Adrenal gland (tissue), 12 donors: ENCODE measurements around the gene LY6G6C. TPM values are rescaled to one million over a fixed set of nuclear protein-coding genes. Genes with fewer than 3 reads are reported as not detected.

Experiments used
- DNase-seq, 7 donors: peaks; one replicate each; pipeline ENCODE4 v3.0.0-alpha.2; 2019 to 2020
- H3K27ac ChIP-seq, 5 donors: fragments of 200-600 bp; sonication (generic) in 4 of 5; 1 replicate in 3 of 5; 2 replicates in 2 of 5; pipeline versions ENCODE4 v1.5.1 to v1.8.0; 2016 to 2020; ENCODE audit warnings: mild to moderate bottlenecking in 1 of 5
- H3K27me3 ChIP-seq: fragments of 200-600 bp; 2 replicates; pipeline ENCODE4 v1.8.0; 2021
- H3K36me3 ChIP-seq, 2 donors: fragments of 200-600 bp; replicated peaks in 1 of 2; 1 replicate in 1 of 2; 2 replicates in 1 of 2; pipeline versions ENCODE4 v1.5.1 to v1.8.0; 2018 to 2022
- H3K4me1 ChIP-seq, 2 donors: fragments of 200-600 bp; replicated peaks in 1 of 2; 1 replicate in 1 of 2; 2 replicates in 1 of 2; pipeline versions ENCODE4 v1.5.1 to v1.8.0; 2018 to 2021
- H3K4me3 ChIP-seq, 4 donors: fragments of 200-600 bp; sonication (generic) in 3 of 4; one replicate each; pipeline ENCODE4 v1.5.1; 2016 to 2018
- H3K9me3 ChIP-seq, 3 donors: fragments of 200-600 bp; sonication (generic) in 1 of 3; replicated peaks in 1 of 3; 1 replicate in 2 of 3; 2 replicates in 1 of 3; pipeline versions ENCODE4 v1.5.1 to v1.8.0; 2016 to 2021
- POLR2A ChIP-seq, 2 donors: fragments of 450-650 bp; IDR thresholded peaks; one replicate each; pipeline ENCODE4 v1.6.1; 2017; ENCODE audit warnings: antibody characterized with exemption in 2 of 2, mild to moderate bottlenecking in 2 of 2, moderate library complexity in 1 of 2
- WGBS, 4 donors: extraction: QIAGEN DNeasy Blood & Tissue Kit in 2 of 4; methylation state at CpG; one replicate each; pipeline versions ENCODE4 v1.1.5 to v1.1.7; 2013 to 2017; 5-methylcytosine and 5-hydroxymethylcytosine counted together
- intact Hi-C, 2 donors: fragments of 100-400 bp; cut with DNase I; formaldehyde crosslinking; loops; one replicate each; pipeline versions ENCODE4 v1.14.1 to v1.15.0; 2022 to 2023
- polyA plus RNA-seq, 3 donors: library from polyadenylated mRNA; stranded (reverse); fragments of 200-250 nt in 2 of 3; fragments of 350-450 nt in 1 of 3; fragmentation: Illumina TruSeq in 1 of 3; extraction: RNeasy Lipid Tissue Mini Kit (QIAGEN cat#74804) in 1 of 3; gene quantifications; one replicate each; pipeline ENCODE4 v1.2.3, GENCODE V29; 2013 to 2014
- total RNA-seq, 9 donors: library from RNA; depleted of rRNA in 4 of 9; stranded (reverse); fragments of >200 nt in 4 of 9; fragments of 120-200 nt in 1 of 9; fragmentation: NEBNext Ultra II Directional in 1 of 9; extraction: Animal tissue kit (Norgen Biotek cat#: 25700) in 1 of 9; gene quantifications; one replicate each; pipeline versions ENCODE4 v1.1.0 to v1.2.4, GENCODE V29; 2013 to 2023
- TF ChIP-seq, protein P1 (sequence below), 6 experiments: fragments of 450-650 bp in 4 of 6; fragments of 200-600 bp in 2 of 6; sonication (generic) in 1 of 6; IDR thresholded peaks; 1 replicate in 5 of 6; 2 replicates in 1 of 6; pipeline versions ENCODE4 v1.5.1 to v1.8.0; 2016 to 2021; ENCODE audit warnings: antibody characterized with exemption in 6 of 6, mild to moderate bottlenecking in 2 of 6, moderate library complexity in 1 of 6
- donor health status: healthy with polysubstance abuse.
- donor health status: Bipolar disorder and iron deficiency.
- donor health status: DM: yes; HTN: yes; CAD: no.
- donor health status: DM: no; HTN: no; CAD: no.
- donor health status: DM: no; HTN: no; CAD: no.
- donor health status: DM: yes; HTN: yes; CAD: no.

LY6G6C gene
- total and polyA plus RNA-seq, 12 donors, result not detected

DNA sequence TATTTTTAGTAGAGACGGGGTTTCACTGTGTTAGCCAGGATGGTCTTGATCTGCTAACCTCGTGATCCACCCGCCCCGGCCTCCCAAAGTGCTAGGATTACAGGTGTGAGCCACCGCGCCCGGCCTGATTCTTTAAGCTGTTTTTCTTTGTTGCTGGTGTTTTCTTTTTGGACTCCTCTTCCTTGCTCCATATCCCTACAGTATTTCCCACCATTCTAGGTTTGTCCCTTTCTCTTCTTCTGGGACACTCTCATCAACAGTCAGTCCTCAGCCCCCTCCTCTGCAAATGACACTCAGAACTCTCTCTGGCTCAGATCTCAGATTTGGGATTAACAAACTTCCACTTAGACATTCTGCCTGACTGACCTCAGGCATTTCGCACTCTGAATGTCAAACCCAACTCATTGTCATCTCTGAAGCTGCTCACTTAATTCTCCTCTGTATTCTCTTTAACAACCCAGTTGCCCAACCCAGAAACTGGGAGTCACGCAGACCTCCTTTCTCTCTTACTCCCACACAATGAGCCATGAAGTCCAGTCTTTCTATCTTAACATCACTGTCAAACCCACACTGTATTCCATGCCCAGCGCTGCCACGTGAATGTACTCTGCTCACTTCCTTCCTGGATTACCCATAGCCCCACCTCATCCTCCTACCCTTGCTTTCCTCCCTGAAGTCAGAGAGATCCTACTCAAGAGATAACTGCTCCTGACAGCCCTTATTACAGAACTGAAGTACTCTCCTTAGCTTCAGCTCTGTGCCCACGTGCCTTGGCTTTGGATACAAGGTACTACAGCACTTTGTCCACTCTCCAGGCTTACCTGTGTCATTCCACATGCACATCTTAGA lies 4.2 kb upstream of the LY6G6C start:
- 86 to 87% (median 86%) methylated on average over 12 of the region's 12 CpGs for WGBS, 4 donors
- intact Hi-C loops, result no loop called here
- H3K27ac ChIP-seq, result peak overlapping the region in 1 of 5 donors; percentile 17
- H3K4me3 ChIP-seq, result no peak overlapping the region
- peaks cover 6 to 27% of the 10 kb centered on the region in 2 donors for H3K4me1 ChIP-seq
- TF ChIP-seq, protein P1, sequence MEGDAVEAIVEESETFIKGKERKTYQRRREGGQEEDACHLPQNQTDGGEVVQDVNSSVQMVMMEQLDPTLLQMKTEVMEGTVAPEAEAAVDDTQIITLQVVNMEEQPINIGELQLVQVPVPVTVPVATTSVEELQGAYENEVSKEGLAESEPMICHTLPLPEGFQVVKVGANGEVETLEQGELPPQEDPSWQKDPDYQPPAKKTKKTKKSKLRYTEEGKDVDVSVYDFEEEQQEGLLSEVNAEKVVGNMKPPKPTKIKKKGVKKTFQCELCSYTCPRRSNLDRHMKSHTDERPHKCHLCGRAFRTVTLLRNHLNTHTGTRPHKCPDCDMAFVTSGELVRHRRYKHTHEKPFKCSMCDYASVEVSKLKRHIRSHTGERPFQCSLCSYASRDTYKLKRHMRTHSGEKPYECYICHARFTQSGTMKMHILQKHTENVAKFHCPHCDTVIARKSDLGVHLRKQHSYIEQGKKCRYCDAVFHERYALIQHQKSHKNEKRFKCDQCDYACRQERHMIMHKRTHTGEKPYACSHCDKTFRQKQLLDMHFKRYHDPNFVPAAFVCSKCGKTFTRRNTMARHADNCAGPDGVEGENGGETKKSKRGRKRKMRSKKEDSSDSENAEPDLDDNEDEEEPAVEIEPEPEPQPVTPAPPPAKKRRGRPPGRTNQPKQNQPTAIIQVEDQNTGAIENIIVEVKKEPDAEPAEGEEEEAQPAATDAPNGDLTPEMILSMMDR (IDR thresholded peaks at IDR 0.05), result no peak
- no peak for TF ChIP-seq POLR2A (IDR thresholded peaks at IDR 0.05)
- DNase-seq, result no peak
- H3K36me3 ChIP-seq, result peaks cover 0 to 4% of the 10 kb centered on the region in 2 donors
- no peaks in the 10 kb centered on the region for H3K27me3 ChIP-seq
- no peaks in the 10 kb centered on the region for H3K9me3 ChIP-seq

DNA sequence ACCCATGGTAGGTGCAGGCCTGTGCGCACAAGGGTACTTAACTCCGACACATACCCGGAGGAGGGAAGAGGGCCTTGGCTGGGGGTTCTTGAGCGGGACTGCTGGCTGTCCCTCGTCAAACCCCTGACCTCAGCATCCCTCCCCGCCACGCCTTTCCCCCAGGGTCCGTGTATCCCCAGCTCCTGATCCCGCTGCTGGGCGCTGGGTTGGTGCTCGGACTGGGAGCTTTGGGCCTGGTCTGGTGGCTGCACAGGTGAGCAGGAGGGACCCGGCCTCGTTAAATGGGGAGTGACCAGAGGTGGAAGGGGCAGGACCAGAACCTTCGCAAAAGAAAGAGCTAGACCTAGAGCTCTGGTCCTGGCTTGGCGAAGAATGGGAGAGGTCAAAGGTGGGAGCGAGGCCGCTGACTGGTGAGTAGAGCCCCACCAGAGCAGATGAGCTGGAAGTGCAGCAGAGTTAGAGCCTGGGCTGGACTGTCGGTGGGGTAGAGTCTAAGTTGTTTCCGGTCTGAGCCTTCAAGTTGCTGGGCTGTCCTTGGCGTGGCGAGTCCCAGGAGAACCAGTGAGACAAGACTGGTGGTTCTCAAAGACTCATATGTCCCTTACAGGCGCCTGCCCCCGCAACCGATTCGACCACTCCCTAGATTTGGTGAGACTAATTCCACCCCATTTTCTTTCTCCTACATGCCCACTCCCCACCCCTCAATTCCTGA lies 2.6 kb upstream of the LY6G6C start:
- intact Hi-C loops, result no loop called here
- Histone ChIP-seq H3K27ac (no peak overlapping the region), H3K27me3 (no peaks in the 10 kb centered on the region), H3K4me3 (no peak overlapping the region), H3K4me1 (peaks cover 6 to 21% of the 10 kb centered on the region in 2 donors), H3K9me3 (no peaks in the 10 kb centered on the region), H3K36me3 (no peaks in the 10 kb centered on the region)
- DNase-seq, result no peak
- TF ChIP-seq, protein P1 (IDR thresholded peaks at IDR 0.05), result no peak
- no peak for TF ChIP-seq POLR2A (IDR thresholded peaks at IDR 0.05)
- WGBS, 4 donors, result 89 to 93% (median 92%) methylated on average over 21 to 25 of the region's 25 CpGs

DNA sequence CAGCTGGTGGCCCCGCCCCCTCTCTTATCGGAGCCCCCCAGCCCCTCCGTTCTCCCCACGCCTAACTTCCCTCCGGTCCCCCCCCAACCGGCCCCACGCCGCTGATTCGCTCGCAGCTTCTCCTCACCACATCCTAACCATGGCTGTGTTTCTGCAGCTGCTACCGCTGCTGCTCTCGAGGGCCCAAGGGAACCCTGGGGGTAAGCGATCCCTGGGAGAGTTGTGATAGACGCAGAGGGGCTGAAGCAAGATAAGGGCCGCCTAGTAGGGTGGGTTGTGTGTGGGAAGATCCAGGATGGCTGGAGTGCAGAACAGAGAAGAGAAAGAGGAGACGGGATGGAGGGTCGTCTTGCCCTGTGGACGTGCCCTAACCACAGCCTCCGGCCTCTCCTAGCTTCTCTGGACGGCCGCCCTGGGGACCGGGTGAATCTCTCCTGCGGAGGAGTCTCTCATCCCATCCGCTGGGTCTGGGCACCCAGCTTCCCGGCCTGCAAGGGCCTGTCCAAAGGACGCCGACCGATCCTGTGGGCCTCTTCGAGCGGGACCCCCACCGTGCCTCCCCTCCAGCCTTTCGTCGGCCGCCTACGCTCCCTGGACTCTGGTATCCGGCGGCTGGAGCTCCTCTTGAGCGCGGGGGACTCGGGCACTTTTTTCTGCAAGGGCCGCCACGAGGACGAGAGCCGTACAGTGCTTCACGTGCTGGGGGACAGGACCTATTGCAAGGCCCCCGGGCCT lies 1.9 kb upstream of the LY6G6C start, which contains the start of gene MPIG6B:
MPIG6B (plus strand) TSS at position 129 of the 735 bp plus-strand sequence; CDS start at position 140, 11 bp downstream.
- peak in 1 of 7 donors; percentile 23 for DNase-seq
- H3K4me1 ChIP-seq, result peaks cover 0 to 14% of the 10 kb centered on the region in 2 donors
- H3K4me3 ChIP-seq, result no peak within 1 kb of the TSS
- H3K9me3 ChIP-seq, result no peaks in the 10 kb centered on the region
- H3K27ac ChIP-seq, result no peak within 1 kb of the TSS
- TF ChIP-seq, protein P1 (IDR thresholded peaks at IDR 0.05), result no peak
- TF ChIP-seq POLR2A (IDR thresholded peaks at IDR 0.05), result no peak
- H3K27me3 ChIP-seq, result no peaks in the 10 kb centered on the region
- 76 to 81% (median 80%) methylated on average over 26 to 46 of the region's 46 CpGs for WGBS, 4 donors
- no peaks in the 10 kb centered on the region for H3K36me3 ChIP-seq
- intact Hi-C loops, result no loop called here

DNA sequence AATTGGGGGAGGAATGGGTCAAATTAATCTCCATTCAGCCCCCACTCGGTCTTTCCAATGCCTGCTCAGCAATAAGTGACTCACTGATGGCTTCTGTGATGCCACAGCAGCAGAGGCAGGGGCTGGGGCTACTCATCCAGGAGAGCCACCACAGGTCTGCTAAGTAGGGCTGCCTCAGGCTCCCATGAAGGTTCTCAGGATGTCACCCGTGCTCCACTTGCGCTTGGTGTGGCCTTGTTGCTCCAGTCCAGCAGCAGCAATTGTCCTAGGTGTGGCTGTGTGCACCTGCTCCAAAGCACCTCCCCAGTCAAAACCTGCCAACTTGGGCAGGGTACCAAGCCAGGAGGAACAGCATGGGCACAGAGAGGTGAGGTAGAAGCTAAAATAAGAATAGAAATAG lies 627 bp upstream of the LY6G6C start:
- Histone ChIP-seq H3K9me3 (no peaks in the 10 kb centered on the region), H3K4me3 (no peak overlapping the region), H3K27me3 (no peaks in the 10 kb centered on the region), H3K4me1 (peaks cover 0 to 8% of the 10 kb centered on the region in 2 donors), H3K36me3 (no peaks in the 10 kb centered on the region), H3K27ac (no peak overlapping the region)
- DNase-seq, result no peak
- intact Hi-C loops, result no loop called here
- 75 to 100% (median 88%) methylated on average over 1 to 3 of the region's 3 CpGs for WGBS, 4 donors
- TF ChIP-seq, protein P1 (IDR thresholded peaks at IDR 0.05), result no peak
